Smooth muscle cell (in vitro differentiated cells): ENCODE data around the gene MCOLN3. TPM values are rescaled to one million over a fixed set of nuclear protein-coding genes. Genes with fewer than 3 reads are reported as not detected.

Experiments used
- DNase-seq: peaks from one replicate; lab custom pipeline; 2025; ENCODE audit not compliant: unreplicated experiment; lab: John Stamatoyannopoulos, UW
- H2AFZ ChIP-seq: fragments of 200-600 bp; sonication (generic); 2 replicates; pipeline ENCODE4 v1.6.0; 2016; ENCODE audit warnings: antibody characterized with exemption, low read depth, mild to moderate bottlenecking
- H3F3A ChIP-seq: fragments of 200-600 bp; sonication (generic); 2 replicates; pipeline ENCODE4 v1.6.0; 2017; ENCODE audit warnings: antibody characterized with exemption, low read depth
- H3K27ac ChIP-seq: fragments of 200-600 bp; sonication (generic); 2 replicates; pipeline ENCODE4 v1.5.1; 2016; ENCODE audit warnings: low read depth, mild to moderate bottlenecking
- H3K27me3 ChIP-seq: fragments of 200-600 bp; sonication (generic); 2 replicates; pipeline ENCODE4 v1.6.1; 2016; ENCODE audit warnings: low read depth, mild to moderate bottlenecking
- H3K36me3 ChIP-seq: fragments of 200-600 bp; sonication (generic); 2 replicates; pipeline ENCODE4 v1.5.1; 2016; ENCODE audit warnings: low read depth
- H3K4me1 ChIP-seq: fragments of 200-600 bp; sonication (generic); 2 replicates; pipeline ENCODE4 v1.5.1; 2016; ENCODE audit warnings: low read depth
- H3K4me2 ChIP-seq: fragments of 200-600 bp; sonication (generic); 2 replicates; pipeline ENCODE4 v1.6.0; 2016; ENCODE audit warnings: mild to moderate bottlenecking
- H3K4me3 ChIP-seq: fragments of 200-600 bp; sonication (generic); 2 replicates; pipeline ENCODE4 v1.5.1; 2016; ENCODE audit warnings: mild to moderate bottlenecking
- H3K79me2 ChIP-seq: fragments of 200-600 bp; sonication (generic); 2 replicates; pipeline ENCODE4 v1.6.0; 2016; ENCODE audit warnings: low read depth, mild to moderate bottlenecking
- H3K9ac ChIP-seq: fragments of 200-600 bp; sonication (generic); 2 replicates; pipeline ENCODE4 v1.6.0; 2016; ENCODE audit warnings: low read depth
- H3K9me3 ChIP-seq: fragments of 200-600 bp; sonication (generic); replicated peaks from 2 replicates; pipeline ENCODE4 v1.5.1; 2016; ENCODE audit warnings: low read depth
- H4K20me1 ChIP-seq: fragments of 200-600 bp; sonication (generic); 2 replicates; pipeline ENCODE4 v1.6.0; 2016; ENCODE audit warnings: low read depth
- CTCF ChIP-seq: fragments of 200-600 bp; sonication (generic); IDR thresholded peaks from 2 replicates; pipeline ENCODE4 v1.5.1; 2017; ENCODE audit warnings: borderline replicate concordance, mild to moderate bottlenecking, antibody characterized with exemption; ENCODE audit not compliant: insufficient read depth, poor library complexity, severe bottlenecking
- WGBS: methylation state at CpG from one replicate; pipeline ENCODE4 v1.1.7; 2016; ENCODE audit warnings: low lambda C conversion rate; 5-methylcytosine and 5-hydroxymethylcytosine counted together
- polyA plus RNA-seq: library from polyadenylated mRNA; unstranded; fragments of >200 nt; fragmentation: Nextera tagmentation; extraction: Ambion mirVana; gene quantifications from 2 replicates; pipeline ENCODE4 v1.2.1, GENCODE V29; 2016
- total RNA-seq: library from RNA; depleted of rRNA; stranded (reverse); fragments of >200 nt; gene quantifications from 2 replicates; pipeline ENCODE4 v1.2.3, GENCODE V29; 2014

MCOLN3 gene
- total and polyA plus RNA-seq, 2 experiments from 2014 or later: 0.50 to 1.7 TPM

GRCh38 chr1:85090225-85090624, 41.9 kb upstream of the MCOLN3 start:
- no peaks in the 10 kb centered on the region for H3F3A ChIP-seq
- WGBS: 88% methylated on average over 1 of the region's 1 CpG
- H3K4me1 ChIP-seq: no peaks in the 10 kb centered on the region
- no peaks in the 10 kb centered on the region for H3K36me3 ChIP-seq
- no peak overlapping the region for H3K4me3 ChIP-seq
- H3K9ac ChIP-seq: no peak overlapping the region
- H3K79me2 ChIP-seq: no peaks in the 10 kb centered on the region
- no peak overlapping the region for H3K4me2 ChIP-seq
- H3K27ac ChIP-seq: no peak overlapping the region
- no peak for TF ChIP-seq CTCF
- H4K20me1 ChIP-seq: no peaks in the 10 kb centered on the region
- no peak for DNase-seq
- no peaks in the 10 kb centered on the region for H3K9me3 ChIP-seq
- peaks cover 14% of the 10 kb centered on the region for H3K27me3 ChIP-seq
- H2AFZ ChIP-seq: no peak overlapping the region

- Histone ChIP-seq H3K27me3 (peaks cover 14% of the 10 kb centered on the region), H3K4me1 (no peaks in the 10 kb centered on the region), H2AFZ (no peak overlapping the region), H3K9ac (no peak overlapping the region), H3K36me3 (no peaks in the 10 kb centered on the region), H3K9me3 (no peaks in the 10 kb centered on the region), H4K20me1 (no peaks in the 10 kb centered on the region), H3K4me3 (no peak overlapping the region), H3K27ac (no peak overlapping the region), H3K79me2 (no peaks in the 10 kb centered on the region), H3K4me2 (no peak overlapping the region), H3F3A (no peaks in the 10 kb centered on the region)
- TF ChIP-seq CTCF: no peak
- DNase-seq: no peak
Observed at GRCh38 chr1:85089203-85089602, 40.9 kb upstream of the MCOLN3 start.

- H3K4me3 ChIP-seq: no peak overlapping the region
- no peaks in the 10 kb centered on the region for H3K4me1 ChIP-seq
- TF ChIP-seq CTCF: no peak
- WGBS: 92% methylated on average over 2 of the region's 2 CpGs
- H3K4me2 ChIP-seq: no peak overlapping the region
- H3K36me3 ChIP-seq: no peaks in the 10 kb centered on the region
- DNase-seq: no peak
- no peaks in the 10 kb centered on the region for H3K79me2 ChIP-seq
- no peak overlapping the region for H3K9ac ChIP-seq
- no peaks in the 10 kb centered on the region for H3F3A ChIP-seq
- no peak overlapping the region for H2AFZ ChIP-seq
- H4K20me1 ChIP-seq: no peaks in the 10 kb centered on the region
- no peak overlapping the region for H3K27ac ChIP-seq
- H3K27me3 ChIP-seq: peaks cover 14% of the 10 kb centered on the region
- no peaks in the 10 kb centered on the region for H3K9me3 ChIP-seq
Observed at GRCh38 chr1:85088408-85088784, 40.1 kb upstream of the MCOLN3 start.

GRCh38 chr1:85087659-85088407, 39.5 kb upstream of the MCOLN3 start:
- no peaks in the 10 kb centered on the region for H3K36me3 ChIP-seq
- no peak overlapping the region for H3K4me2 ChIP-seq
- no peak for DNase-seq
- 97% methylated on average over 1 of the region's 1 CpG for WGBS
- no peaks in the 10 kb centered on the region for H4K20me1 ChIP-seq
- H3K27ac ChIP-seq: no peak overlapping the region
- H3K4me1 ChIP-seq: no peaks in the 10 kb centered on the region
- no peak overlapping the region for H3K4me3 ChIP-seq
- no peaks in the 10 kb centered on the region for H3K9me3 ChIP-seq
- H3K9ac ChIP-seq: no peak overlapping the region
- peaks cover 14% of the 10 kb centered on the region for H3K27me3 ChIP-seq
- no peak overlapping the region for H2AFZ ChIP-seq
- no peaks in the 10 kb centered on the region for H3F3A ChIP-seq
- no peaks in the 10 kb centered on the region for H3K79me2 ChIP-seq
- no peak for TF ChIP-seq CTCF
